Adrenal gland (tissue), 12 donors: Measurements from ENCODE around the gene USP6NL. TPM values are rescaled to one million over a fixed set of nuclear protein-coding genes. Genes with fewer than 3 reads are reported as not detected.

ENCODE experiments used
- DNase-seq, 7 donors: peaks; one replicate each; pipeline ENCODE4 v3.0.0-alpha.2; 2019 to 2020
- H3K27ac ChIP-seq, 5 donors: fragments of 200-600 bp; sonication (generic) in 4 of 5; 1 replicate in 3 of 5; 2 replicates in 2 of 5; pipeline versions ENCODE4 v1.5.1 to v1.8.0; 2016 to 2020; ENCODE audit warnings: mild to moderate bottlenecking in 1 of 5
- H3K27me3 ChIP-seq: fragments of 200-600 bp; 2 replicates; pipeline ENCODE4 v1.8.0; 2021
- H3K36me3 ChIP-seq, 2 donors: fragments of 200-600 bp; replicated peaks in 1 of 2; 1 replicate in 1 of 2; 2 replicates in 1 of 2; pipeline versions ENCODE4 v1.5.1 to v1.8.0; 2018 to 2022
- H3K4me1 ChIP-seq, 2 donors: fragments of 200-600 bp; replicated peaks in 1 of 2; 1 replicate in 1 of 2; 2 replicates in 1 of 2; pipeline versions ENCODE4 v1.5.1 to v1.8.0; 2018 to 2021
- H3K4me3 ChIP-seq, 4 donors: fragments of 200-600 bp; sonication (generic) in 3 of 4; one replicate each; pipeline ENCODE4 v1.5.1; 2016 to 2018
- H3K9me3 ChIP-seq, 3 donors: fragments of 200-600 bp; sonication (generic) in 1 of 3; replicated peaks in 1 of 3; 1 replicate in 2 of 3; 2 replicates in 1 of 3; pipeline versions ENCODE4 v1.5.1 to v1.8.0; 2016 to 2021
- CTCF ChIP-seq, 6 experiments: fragments of 450-650 bp in 4 of 6; fragments of 200-600 bp in 2 of 6; sonication (generic) in 1 of 6; IDR thresholded peaks; 1 replicate in 5 of 6; 2 replicates in 1 of 6; pipeline versions ENCODE4 v1.5.1 to v1.8.0; 2016 to 2021; ENCODE audit warnings: antibody characterized with exemption in 6 of 6, mild to moderate bottlenecking in 2 of 6, moderate library complexity in 1 of 6
- POLR2A ChIP-seq, 2 donors: fragments of 450-650 bp; IDR thresholded peaks; one replicate each; pipeline ENCODE4 v1.6.1; 2017; ENCODE audit warnings: antibody characterized with exemption in 2 of 2, mild to moderate bottlenecking in 2 of 2, moderate library complexity in 1 of 2
- WGBS, 4 donors: extraction: QIAGEN DNeasy Blood & Tissue Kit in 2 of 4; methylation state at CpG; one replicate each; pipeline versions ENCODE4 v1.1.5 to v1.1.7; 2013 to 2017; 5-methylcytosine and 5-hydroxymethylcytosine counted together
- intact Hi-C, 2 donors: fragments of 100-400 bp; cut with DNase I; formaldehyde crosslinking; loops; one replicate each; pipeline versions ENCODE4 v1.14.1 to v1.15.0; 2022 to 2023
- polyA plus RNA-seq, 3 donors: library from polyadenylated mRNA; stranded (reverse); fragments of 200-250 nt in 2 of 3; fragments of 350-450 nt in 1 of 3; fragmentation: Illumina TruSeq in 1 of 3; extraction: RNeasy Lipid Tissue Mini Kit (QIAGEN cat#74804) in 1 of 3; gene quantifications; one replicate each; pipeline ENCODE4 v1.2.3, GENCODE V29; 2013 to 2014
- total RNA-seq, 9 donors: library from RNA; depleted of rRNA in 4 of 9; stranded (reverse); fragments of >200 nt in 4 of 9; fragments of 120-200 nt in 1 of 9; fragmentation: NEBNext Ultra II Directional in 1 of 9; extraction: Animal tissue kit (Norgen Biotek cat#: 25700) in 1 of 9; gene quantifications; one replicate each; pipeline versions ENCODE4 v1.1.0 to v1.2.4, GENCODE V29; 2013 to 2023
- donor health status: healthy with polysubstance abuse.
- donor health status: Bipolar disorder and iron deficiency.
- donor health status: DM: yes; HTN: yes; CAD: no.
- donor health status: DM: no; HTN: no; CAD: no.
- donor health status: DM: no; HTN: no; CAD: no.
- donor health status: DM: yes; HTN: yes; CAD: no.

The USP6NL gene
- total and polyA plus RNA-seq, 12 donors = 3.5 to 35.1 (median 19.8) TPM

GRCh38 chr10:11488126-11488525 is 123.3 kb downstream of the USP6NL start:
- intact Hi-C loops = no loop called here
- no peak overlapping the region for H3K27ac ChIP-seq
- WGBS, 4 donors = 91 to 96% (median 95%) methylated on average over 4 of the region's 4 CpGs
- H3K27me3 ChIP-seq = no peaks in the 10 kb centered on the region
- no peak for DNase-seq
- TF ChIP-seq POLR2A (IDR thresholded peaks at IDR 0.05) (no peak), CTCF (IDR thresholded peaks at IDR 0.05) (no peak)
- no peaks in the 10 kb centered on the region for H3K36me3 ChIP-seq
- no peaks in the 10 kb centered on the region for H3K4me1 ChIP-seq
- no peaks in the 10 kb centered on the region for H3K9me3 ChIP-seq
- no peak overlapping the region for H3K4me3 ChIP-seq

GRCh38 chr10:11483201-11484148 is 128.0 kb downstream of the USP6NL start:
- TF ChIP-seq CTCF (IDR thresholded peaks at IDR 0.05) (no peak), POLR2A (IDR thresholded peaks at IDR 0.05) (no peak)
- intact Hi-C loops = no loop called here
- Histone ChIP-seq H3K36me3 (no peaks in the 10 kb centered on the region), H3K4me3 (no peak overlapping the region), H3K27ac (no peak overlapping the region), H3K9me3 (no peaks in the 10 kb centered on the region), H3K4me1 (peaks cover 0 to 4% of the 10 kb centered on the region in 2 donors), H3K27me3 (no peaks in the 10 kb centered on the region)
- WGBS, 4 donors = 81 to 92% (median 85%) methylated on average over 6 of the region's 6 CpGs
- no peak for DNase-seq

GRCh38 chr10:11482306-11482705 is 129.1 kb downstream of the USP6NL start:
- Histone ChIP-seq H3K4me3 (no peak overlapping the region), H3K36me3 (no peaks in the 10 kb centered on the region), H3K9me3 (no peaks in the 10 kb centered on the region), H3K27ac (no peak overlapping the region), H3K4me1 (peaks cover 0 to 4% of the 10 kb centered on the region in 2 donors), H3K27me3 (no peaks in the 10 kb centered on the region)
- intact Hi-C loops = no loop called here
- TF ChIP-seq POLR2A (IDR thresholded peaks at IDR 0.05) (no peak), CTCF (IDR thresholded peaks at IDR 0.05) (no peak)
- DNase-seq = no peak

- TF ChIP-seq POLR2A (IDR thresholded peaks at IDR 0.05) (no peak), CTCF (IDR thresholded peaks at IDR 0.05) (no peak)
Measured at GRCh38 chr10:11480687-11481086, 130.8 kb downstream of the USP6NL start.

More at GRCh38 chr10:11480687-11481086, 130.8 kb downstream of the USP6NL start:
- Histone ChIP-seq H3K4me1 (peaks cover 0 to 4% of the 10 kb centered on the region in 2 donors), H3K4me3 (no peak overlapping the region), H3K27me3 (no peaks in the 10 kb centered on the region), H3K27ac (no peak overlapping the region), H3K9me3 (no peaks in the 10 kb centered on the region), H3K36me3 (no peaks in the 10 kb centered on the region)
- DNase-seq = no peak
- intact Hi-C loops = no loop called here
- 79 to 86% (median 85%) methylated on average over 4 of the region's 4 CpGs for WGBS, 4 donors
